Prostate gland (tissue), 2 donors: ENCODE data around the gene ELL3.

ENCODE experiments used
- CTCF ChIP-seq, 4 experiments: fragments of 200-600 bp in 2 of 4; fragments of 450-650 bp in 2 of 4; sonication (generic) in 2 of 4; IDR thresholded peaks; 1 replicate in 3 of 4; 2 replicates in 1 of 4; pipeline ENCODE4 v1.5.1; 2016 to 2019; ENCODE audit warnings: antibody characterized with exemption in 4 of 4, mild to moderate bottlenecking in 2 of 4, moderate library complexity in 2 of 4
- POLR2AphosphoS5 ChIP-seq: sonication (generic); formaldehyde crosslinking; IDR thresholded peaks from one replicate; pipeline ENCODE4 v1.6.1; 2017; ENCODE audit warnings: antibody characterized with exemption

- peak in 3 of 4 experiments; percentile 43 to 49 (median 44) for TF ChIP-seq CTCF (IDR thresholded peaks at IDR 0.05)
- TF ChIP-seq POLR2AphosphoS5, result peak; percentile 75
Observed at GRCh38 chr15:43775411-43775965, 1.3 kb downstream of the ELL3 start.
